Stimulated activated CD4-positive, alpha-beta T cell treated with anti-CD3 and anti-CD28 coated beads, Interleukin-1b, Interleukin-23, amount 100 ng/mL, for 4 hours (primary cell): Measurements from ENCODE around the gene BCL11A.

Experiments
- DNase-seq, 2 donors: peaks; one replicate each; pipeline ENCODE4 v3.0.0-alpha.2; 2020; ENCODE audit warnings: low read depth in 2 of 2

BCL11A gene

DNA sequence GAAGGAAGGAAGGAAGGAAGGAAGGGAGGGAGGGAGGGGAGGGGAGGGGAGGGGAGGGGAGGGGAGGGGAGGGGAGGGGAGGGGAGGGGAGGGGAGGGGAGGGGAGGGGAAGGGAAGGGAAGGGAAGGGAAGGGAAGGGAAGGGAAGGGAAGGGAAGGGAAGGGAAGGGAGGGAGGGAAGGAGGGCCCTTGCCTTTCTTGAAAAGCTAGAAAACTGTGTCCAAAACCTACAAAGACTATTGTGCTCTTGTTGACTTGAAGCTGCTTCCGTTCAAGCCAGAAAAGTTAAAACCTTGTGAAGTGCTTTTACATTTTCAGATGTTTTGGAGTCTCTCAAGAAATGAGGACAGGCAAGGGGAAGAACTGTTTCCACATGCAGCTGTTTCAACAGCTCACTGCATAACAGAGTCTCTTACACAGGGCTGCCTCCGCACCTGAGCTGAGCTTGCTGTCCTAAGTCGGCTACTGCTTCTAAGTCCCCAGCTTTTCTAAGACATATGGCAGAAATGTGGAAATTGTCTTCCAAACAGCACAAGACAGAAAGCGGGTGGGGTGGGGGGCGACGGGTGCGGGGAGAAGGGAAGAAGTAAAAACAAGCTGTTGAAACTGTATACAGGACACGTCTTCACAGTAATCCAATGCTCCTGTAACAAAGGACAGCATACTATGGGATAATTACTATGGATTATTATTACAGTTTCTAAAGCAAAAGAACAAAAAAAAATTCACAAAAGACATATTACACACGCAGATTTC, 46.1 kb downstream of the BCL11A start:
- DNase-seq, result no peak

DNA sequence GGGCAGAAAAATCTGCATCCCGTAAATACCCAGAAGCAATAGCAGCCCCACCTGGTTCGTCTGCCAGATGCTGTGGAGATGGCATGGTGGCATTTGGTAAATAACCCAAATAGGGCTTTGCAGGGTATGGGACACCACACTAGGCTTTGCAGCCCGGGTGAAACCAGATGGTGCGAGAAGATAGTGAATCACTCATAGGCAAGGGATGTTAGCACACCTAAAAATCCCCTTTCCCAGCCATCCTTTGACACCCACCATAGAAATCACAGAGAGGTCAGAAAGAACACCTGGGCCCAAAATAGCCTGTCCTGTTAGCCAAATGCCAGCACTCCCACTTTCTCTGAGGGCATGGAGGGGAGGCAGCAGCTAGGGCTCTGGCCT, 47.6 kb downstream of the BCL11A start:
- no peak for DNase-seq

DNA sequence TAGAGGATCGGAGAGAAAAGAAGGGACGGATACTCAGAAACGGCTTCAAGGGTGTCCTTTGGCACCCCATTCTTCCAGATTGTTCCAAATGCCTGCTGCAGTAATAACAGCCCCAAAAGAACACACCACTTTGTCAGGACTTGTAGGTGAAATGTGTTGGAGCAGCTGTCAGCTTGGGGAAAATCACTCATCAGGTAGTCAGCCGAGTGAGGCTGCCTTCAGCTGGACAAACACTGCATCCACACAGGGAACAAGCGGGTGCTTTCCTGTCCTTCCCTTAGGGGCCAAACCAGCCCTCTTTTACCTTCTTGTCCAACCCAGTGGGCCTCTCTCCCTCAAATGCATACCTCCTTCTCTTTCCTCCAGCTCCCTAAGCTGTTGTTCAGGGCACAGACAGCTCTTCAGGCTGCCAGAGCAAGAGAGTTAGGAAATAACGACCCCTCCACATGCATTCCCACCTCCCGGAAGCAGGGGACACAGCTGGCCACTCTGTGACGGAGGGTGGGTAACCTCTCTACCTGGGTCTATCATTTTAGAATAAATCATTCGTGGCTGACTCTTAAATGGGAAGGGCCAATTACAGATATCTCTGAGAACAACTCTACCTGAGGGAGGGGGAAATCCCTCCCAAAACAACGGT, 48.1 kb downstream of the BCL11A start:
- no peak for DNase-seq

DNA sequence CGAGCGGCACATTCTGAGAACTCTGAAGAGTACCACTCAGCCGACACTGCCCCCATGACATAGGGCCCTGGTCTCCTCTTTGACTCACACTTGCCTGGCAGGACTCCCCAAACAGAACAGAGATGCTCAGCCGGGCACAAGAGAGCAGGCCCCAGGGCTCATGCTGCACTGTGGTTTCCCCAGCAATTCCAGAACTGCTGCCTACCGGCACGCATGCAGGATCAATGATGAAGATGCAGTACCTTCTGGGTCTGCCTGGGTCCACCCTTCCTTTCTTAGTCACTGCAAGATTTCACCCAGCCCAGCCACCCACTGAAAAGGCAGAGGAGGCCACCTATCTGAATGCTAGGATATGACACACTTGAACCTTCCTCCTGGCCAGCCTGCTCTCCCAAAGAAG, 49.4 kb downstream of the BCL11A start:
- no peak for DNase-seq

DNA sequence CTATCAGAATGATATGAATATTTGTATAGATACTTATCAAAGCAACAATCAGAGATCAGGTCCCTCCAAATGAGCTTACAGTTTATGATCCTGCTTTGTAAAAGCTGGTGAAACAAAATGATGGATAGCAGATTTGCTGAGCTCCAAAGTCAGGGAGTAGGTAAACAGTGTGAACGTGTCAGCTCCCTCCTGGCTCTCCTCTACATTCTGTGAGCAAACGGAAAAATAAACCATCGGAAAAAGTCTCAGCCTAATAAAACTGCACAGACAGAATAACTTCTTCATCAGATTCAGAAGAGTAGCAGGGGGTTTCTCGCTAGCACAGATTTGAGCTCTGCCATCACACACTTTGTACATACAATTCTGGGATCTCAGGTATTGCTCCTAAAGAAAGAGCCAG, 51.3 kb downstream of the BCL11A start:
- DNase-seq, result no peak

DNA sequence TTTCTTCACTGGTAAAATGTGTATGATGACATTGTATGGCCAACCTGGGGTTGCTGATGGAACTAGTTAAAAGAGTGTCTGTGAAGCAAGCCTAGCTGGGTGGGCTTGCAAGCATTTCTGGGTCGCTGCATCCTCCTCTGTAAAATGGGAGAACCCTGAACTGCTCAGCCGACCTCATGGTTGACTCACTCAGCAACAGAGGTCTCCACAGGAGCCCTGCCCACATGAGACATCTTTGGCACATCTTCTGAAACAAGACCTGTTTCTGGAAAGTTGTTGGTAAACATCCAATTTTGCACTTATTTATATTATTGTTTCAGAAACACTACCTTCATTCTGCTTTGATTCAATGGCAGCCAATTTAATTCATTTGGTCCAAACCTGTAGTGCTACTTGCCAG, 52.6 kb downstream of the BCL11A start:
- DNase-seq, result no peak

DNA sequence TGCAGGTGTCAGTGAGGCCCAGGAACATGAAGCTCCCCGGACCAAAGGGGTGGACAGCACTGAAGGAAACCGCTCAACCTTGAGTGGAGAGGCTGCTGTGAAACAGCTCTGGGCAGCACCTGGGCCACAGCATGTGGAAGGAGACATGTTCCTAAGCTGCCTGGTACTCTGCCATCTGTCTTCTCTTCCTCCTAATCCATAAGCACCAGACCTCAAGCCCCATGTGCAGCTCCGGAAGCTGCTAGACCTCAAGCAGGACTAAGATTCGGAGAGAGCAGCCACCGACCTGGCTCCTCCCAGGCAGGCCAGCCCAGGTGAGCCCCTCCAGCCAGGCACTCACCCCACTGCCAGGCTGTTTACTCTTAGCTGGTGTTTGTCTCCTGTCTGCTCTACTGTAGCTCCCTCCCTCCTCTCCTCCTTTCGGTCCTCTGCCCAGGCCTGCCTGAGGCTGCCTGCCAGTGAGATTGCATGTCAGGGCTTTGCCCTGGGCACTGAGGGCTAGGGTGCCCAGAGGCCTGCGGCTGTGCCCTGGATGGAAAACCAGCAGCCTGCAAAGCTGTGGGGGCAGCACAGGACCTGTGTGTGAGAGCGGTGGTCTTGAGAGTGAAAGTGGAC, 53.7 kb downstream of the BCL11A start:
- DNase-seq, result no peak

DNA sequence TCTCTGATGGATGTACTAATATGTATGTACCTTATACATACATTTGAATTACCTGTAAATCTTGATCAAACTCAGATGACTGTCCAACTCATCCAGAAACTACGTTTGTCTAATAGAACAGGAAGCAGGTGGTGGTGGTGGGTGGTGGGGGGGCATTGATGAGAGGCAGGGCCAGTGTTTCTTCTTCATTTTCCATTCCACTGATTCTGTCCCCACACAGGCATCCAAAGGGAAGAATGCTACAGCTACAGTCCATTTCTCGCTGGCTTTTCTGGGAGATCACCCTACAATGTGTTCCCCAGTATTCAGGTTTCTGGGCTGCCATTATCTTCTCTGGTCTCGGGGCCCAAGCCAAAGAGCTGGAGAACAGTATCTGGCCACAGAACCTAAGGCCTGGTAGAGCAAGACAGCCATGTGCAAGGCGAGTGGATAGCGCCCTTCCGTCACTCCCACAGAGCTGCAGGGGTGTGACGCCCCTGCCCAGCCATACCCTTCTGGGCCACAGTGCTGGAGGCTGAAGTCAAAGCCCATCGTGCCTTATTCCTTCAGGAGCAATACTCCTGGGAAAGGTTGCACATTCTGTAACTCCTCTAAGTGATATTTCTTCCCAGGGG, 54.5 kb downstream of the BCL11A start:
- DNase-seq, result no peak

DNA sequence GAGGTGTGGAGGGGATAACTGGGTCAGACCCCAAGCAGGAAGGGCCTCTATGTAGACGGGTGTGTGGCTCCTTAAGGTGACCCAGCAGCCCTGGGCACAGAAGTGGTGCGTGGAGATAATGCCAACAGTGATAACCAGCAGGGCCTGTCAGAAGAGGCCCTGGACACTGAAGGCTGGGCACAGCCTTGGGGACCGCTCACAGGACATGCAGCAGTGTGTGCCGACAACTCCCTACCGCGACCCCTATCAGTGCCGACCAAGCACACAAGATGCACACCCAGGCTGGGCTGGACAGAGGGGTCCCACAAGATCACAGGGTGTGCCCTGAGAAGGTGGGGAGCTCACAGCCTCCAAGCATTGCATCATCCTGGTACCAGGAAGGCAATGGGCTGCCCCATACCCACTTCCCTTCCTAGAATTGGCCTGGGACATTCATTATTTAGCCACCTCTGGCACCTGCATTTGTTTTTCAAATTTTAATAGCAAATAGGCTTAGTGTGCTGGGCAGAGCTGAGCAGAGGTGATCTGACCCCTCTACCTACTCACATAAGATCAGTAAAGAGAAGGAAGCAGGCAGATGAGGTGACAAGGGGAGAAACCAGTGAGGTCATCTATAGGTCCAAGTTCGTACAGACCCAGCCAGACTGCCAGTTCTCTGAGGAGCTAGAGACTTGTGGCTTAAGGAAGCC, 55.2 kb downstream of the BCL11A start:
- no peak for DNase-seq

DNA sequence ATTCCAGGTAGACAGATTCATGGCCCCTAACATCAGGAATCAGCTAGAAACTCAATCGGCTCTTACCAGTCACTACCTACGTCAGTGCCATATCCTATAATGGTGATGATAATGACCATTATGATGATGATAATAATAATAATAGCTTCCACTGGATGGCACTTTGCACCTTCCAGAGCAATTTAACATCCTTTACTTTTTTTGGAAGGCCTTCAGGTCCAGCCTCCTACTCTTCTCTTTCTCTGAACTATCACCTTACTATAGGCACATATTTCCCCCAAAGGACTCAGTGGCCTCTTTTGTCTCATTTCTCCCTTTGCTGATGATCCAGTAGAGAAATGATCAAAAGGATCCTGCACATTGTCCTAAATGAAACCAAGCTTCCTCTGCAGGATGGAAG, 56.0 kb downstream of the BCL11A start:
- DNase-seq, result no peak

DNA sequence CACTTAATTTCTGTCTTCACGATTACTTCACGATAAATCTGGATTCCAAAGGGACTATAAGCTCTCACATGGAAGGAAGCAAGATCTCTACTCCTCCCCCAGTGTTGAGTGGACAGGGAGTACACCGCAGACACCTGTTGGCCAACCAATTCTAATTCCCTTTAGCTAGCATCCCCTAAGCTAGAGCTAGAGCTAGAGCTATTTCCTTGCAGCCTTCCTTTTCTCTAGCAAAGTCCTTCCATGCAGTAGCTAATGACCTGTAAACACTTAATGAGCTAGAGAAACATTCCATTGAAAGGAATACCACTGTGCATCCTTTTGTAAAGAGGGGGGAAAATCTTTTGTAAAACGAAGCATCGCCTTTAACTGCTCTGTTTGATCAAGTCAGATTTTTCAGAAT, 56.5 kb downstream of the BCL11A start:
- DNase-seq, result no peak

DNA sequence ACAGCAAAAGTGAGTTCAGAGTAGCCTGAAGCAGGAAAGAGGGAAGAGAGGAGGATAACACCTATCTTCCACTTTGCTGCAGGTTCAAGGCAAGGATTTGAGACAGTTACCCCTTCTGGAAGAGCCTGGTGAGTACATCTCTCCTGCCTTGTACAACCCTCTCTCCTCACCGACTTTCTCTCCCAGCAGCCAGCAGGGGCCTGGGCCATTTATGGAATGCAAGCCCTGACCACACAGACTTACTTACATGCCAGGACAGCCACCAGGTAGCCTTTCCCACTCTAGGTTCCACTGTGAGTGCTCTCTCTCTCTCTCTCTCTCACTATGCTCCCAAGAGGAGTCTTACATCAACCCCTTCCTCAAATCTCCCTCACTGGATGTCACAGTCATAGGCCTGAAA, 57.0 kb downstream of the BCL11A start:
- no peak for DNase-seq

DNA sequence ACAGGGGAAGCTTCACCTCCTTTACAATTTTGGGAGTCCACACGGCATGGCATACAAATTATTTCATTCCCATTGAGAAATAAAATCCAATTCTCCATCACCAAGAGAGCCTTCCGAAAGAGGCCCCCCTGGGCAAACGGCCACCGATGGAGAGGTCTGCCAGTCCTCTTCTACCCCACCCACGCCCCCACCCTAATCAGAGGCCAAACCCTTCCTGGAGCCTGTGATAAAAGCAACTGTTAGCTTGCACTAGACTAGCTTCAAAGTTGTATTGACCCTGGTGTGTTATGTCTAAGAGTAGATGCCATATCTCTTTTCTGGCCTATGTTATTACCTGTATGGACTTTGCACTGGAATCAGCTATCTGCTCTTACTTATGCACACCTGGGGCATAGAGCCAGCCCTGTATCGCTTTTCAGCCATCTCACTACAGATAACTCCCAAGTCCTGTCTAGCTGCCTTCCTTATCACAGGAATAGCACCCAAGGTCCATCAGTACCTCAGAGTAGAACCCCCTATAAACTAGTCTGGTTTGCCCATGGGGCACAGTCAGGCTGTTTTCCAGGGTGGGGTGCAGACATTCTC, 58.3 kb downstream of the BCL11A start:
- DNase-seq, result no peak

DNA sequence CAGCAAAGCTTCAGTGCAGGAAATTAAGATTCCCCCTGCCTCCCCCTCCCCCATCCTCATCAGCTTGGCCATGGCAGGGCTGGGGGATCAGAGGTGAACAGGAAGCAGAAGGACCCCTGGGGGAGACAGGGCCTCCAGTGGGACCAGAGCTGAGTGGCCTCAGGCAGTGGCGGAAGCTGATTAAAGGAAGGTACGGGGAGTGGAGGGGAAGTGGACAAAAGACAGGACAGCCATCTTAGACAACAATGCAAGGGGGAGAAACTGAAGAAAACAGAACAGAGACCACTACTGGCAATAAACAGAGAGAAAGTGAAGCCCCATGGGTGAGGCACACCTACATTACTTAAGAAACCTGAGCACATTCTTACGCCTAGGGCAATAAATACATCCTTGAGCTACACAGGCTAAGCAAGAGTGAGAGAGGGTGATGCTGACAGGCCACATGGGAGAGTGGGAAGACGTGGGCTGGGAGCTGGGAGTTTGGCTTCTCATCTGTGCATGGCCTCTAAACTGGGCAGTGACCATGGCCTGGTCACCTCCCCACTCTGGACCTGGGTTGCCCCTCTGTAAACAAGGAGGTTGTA, 59.6 kb downstream of the BCL11A start:
- no peak for DNase-seq

DNA sequence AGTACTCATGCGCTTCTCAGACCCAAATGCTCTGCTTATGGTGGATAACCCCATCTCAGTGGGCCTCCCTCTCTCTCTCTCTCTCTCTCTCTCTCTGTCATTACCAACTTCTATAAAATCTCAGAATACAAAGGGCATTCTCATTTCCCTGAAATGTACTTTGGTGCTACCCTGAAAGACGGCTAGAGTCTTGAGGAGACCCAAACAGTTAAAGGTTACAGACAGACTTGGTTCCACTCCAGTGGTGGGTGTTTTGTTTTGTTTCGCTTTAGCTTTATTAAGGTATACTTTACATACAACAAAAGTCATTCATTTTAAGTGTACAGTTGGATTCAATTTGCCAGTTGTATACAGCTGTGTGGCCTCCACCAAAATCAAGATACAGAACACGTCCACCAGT, 60.9 kb downstream of the BCL11A start:
- no peak for DNase-seq

DNA sequence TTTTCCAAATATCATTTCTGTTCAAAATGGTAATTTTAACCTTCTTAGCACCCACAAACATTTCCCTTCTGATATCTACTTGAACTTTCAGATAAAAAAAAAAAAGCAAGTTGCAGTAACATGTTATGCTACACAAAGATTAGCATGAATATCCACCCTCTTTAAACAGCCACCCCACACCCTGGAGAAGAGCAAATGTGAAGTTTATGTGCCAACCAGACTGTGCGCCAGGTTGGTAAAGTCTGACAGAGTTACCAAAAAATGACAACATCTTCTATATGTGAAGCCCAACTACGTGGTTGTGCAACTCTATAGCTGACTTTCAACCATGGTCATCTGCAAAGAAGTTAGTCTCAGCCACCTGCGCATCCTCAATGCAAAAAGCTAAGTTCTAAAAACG, 62.6 kb downstream of the BCL11A start:
- DNase-seq, result no peak

DNA sequence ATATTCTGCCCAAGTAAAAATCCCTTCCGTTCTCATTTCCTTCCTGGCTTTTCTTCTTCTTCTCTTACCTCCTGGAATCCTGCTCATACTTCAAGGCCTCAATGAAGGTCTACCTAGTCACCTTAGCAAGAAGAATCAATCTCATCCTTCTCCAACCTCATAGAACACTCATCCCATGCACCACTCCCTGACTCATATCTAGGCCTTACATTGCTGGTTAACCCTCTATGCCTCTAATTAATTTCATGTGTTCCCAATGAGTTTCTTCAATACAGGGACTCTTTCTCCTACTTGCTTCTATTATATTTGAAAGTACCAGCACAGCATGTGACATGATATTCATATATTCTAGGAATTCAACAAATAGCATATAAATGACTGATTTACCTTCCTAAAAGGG, 63.0 kb downstream of the BCL11A start:
- no peak for DNase-seq

DNA sequence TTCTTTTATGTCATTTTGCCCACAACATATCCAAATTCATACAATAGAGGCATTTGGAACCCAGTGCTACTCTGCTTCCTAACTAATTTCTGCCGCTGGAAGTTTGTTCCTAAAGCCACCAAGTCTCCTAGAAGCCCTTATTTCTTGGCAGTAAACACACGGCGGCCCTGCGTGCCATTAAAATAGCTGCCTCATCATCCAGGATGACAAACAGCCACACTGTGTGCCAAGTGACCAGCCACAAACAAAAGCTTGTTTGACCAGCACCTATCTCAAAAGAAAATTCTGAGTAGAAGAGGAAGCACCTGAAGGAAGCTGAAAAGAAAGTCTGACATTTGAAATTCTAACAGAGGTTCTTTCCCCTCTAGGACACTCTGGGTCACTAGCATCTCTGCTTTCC, 64.2 kb downstream of the BCL11A start:
- no peak for DNase-seq

DNA sequence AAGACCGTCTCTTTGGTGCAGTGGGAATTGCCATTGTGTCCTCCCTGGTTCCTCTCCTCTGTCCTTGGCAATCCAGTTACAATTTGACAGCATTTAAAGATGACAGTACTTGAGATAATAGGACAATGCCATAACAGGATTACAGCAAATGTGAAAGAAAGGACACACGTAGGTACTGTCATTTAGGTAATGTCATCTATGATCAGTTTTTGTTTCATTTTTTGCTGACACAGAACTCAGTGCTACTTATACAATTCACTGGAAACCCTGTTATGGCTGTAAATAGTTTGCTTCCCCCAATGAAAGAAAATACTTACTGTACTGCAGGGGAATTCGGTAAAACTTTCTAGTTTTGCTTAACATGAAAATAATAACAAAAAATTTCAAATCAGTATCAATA, 65.2 kb downstream of the BCL11A start:
- no peak for DNase-seq

DNA sequence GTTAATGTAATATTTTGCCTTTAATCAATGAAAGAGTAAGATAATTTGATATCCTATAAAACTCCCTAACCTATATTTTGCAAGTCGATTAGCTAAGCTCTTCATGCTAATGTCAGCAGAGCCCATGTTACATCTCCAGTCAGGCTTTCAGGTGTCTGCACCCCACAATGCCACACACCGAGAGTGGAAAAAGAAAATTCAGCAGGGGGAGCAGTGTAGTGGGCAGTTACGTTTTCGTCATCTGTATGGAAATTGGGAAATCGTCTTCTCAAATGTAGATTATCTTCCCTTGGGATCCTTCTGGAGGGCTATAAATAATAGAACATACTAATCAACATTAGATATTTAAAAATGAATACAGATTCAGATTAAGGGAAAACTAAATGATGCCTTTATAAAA, 66.3 kb downstream of the BCL11A start:
- no peak for DNase-seq

DNA sequence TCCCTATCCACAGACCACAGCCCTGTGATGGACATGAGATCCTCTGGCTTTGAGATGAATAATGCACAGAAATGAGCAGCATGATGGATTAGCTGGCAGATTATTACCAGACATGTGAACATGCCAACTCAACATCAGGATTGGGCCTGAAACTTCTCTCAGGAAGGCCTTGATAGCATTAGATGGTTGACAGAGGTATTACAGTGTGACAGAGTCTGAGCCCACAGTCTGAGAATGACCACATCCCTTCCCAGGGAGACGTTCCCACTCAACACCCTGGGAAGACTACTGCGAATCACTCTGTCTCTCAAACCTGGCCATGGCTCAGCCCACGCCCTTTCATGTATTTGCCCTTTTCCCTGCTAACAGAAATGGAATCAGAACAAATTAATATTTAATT, 66.9 kb downstream of the BCL11A start:
- DNase-seq, result no peak

DNA sequence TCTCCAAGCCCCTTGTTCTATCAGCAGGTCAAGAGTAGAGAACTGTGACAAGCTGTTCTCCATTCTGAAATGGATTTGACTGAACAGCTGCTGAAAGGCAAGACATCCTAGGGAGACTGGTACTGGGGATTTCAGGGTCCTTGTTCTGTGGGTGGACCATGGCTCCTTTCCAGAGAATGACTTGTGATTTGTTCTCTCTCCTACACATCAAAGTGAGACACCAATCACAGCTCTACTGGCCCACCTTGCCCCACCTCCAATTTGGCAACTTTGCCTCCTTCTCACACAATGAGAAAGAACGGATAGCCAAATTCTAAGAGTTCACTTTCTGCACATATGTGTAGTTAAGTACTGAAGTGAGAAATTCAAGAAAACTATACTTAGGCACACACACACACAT, 67.4 kb downstream of the BCL11A start:
- no peak for DNase-seq
